DOHH2 (cell line): ENCODE data around the gene ABCA4.

Source experiments
- EZH2phosphoT487 ChIP-seq: fragments of 200-600 bp; sonication (generic); IDR thresholded peaks from 2 replicates; pipeline ENCODE4 v1.6.1; 2017; ENCODE audit warnings: borderline replicate concordance, mild to moderate bottlenecking, antibody characterized with exemption, low read length, moderate library complexity, mixed read lengths
- TF ChIP-seq, protein P1 (sequence below): fragments of 200-600 bp; sonication (generic); IDR thresholded peaks from one replicate; pipeline ENCODE4 v1.5.1; 2014; ENCODE audit warnings: antibody characterized with exemption, mild to moderate bottlenecking, low read depth, low read length; ENCODE audit not compliant: poor library complexity, severe bottlenecking

DNA sequence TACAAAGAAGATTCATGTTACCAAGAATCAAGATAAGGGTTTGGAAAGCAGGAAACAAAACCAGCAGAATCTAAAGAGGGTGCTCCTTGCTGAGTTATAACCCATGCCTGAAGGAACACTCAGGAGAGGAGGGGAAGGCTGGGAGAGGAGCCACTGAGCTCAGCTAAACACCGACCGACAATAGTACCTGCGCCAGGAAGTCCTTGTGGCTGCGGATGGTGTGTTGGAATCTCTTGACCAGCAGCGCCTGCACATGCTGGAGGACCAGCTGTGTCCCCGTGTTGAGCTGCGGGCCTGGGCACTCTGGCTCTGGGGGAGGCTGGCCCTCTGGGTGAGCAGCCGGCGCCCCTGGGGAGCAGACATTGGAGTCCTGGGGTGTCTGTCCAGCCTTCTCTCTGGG lies 89.4 kb downstream of the ABCA4 start:
- TF ChIP-seq, protein P1, sequence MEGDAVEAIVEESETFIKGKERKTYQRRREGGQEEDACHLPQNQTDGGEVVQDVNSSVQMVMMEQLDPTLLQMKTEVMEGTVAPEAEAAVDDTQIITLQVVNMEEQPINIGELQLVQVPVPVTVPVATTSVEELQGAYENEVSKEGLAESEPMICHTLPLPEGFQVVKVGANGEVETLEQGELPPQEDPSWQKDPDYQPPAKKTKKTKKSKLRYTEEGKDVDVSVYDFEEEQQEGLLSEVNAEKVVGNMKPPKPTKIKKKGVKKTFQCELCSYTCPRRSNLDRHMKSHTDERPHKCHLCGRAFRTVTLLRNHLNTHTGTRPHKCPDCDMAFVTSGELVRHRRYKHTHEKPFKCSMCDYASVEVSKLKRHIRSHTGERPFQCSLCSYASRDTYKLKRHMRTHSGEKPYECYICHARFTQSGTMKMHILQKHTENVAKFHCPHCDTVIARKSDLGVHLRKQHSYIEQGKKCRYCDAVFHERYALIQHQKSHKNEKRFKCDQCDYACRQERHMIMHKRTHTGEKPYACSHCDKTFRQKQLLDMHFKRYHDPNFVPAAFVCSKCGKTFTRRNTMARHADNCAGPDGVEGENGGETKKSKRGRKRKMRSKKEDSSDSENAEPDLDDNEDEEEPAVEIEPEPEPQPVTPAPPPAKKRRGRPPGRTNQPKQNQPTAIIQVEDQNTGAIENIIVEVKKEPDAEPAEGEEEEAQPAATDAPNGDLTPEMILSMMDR: no peak
- TF ChIP-seq EZH2phosphoT487: no peak
